A549 (cell line): Measurements from ENCODE around the gene CPPED1. TPM values are rescaled to one million over a fixed set of nuclear protein-coding genes. Genes with fewer than 3 reads are reported as not detected.

Experiments
- ATAC-seq, 2 experiments: fragments of 200-7000 bp in 1 of 2; fragments of >200 bp in 1 of 2; cut with Nextera tagmentation in 1 of 2; cut with Tn5 transposase in 1 of 2; 3 replicates each; pipeline versions ENCODE4 v1.8.0 to v1.9.1; 2018 to 2020; ENCODE audit warnings: mild to moderate bottlenecking in 1 of 2, moderate library complexity in 1 of 2
- CTCF ChIA-PET: fragments of 300-600 bp; sonication (Branson Sonifier 250); formaldehyde crosslinking; extraction: SDS; loops from one replicate; lab custom pipeline; 2021; ENCODE audit warnings: antibody characterized with exemption, inconsistent platforms; lab: Yijun Ruan, JAX
- POLR2A ChIA-PET: fragments of 350-600 bp; formaldehyde crosslinking; extraction: SDS; loops from one replicate; lab custom pipeline; 2021; ENCODE audit warnings: antibody characterized with exemption, inconsistent platforms; lab: Yijun Ruan, JAX
- DNase-seq, 2 experiments: peaks; one replicate each; pipeline versions ENCODE4 v3.0.0 to v3.0.0-alpha.2; 2011 to 2016; ENCODE audit warnings: low read depth in 1 of 2, low spot score in 1 of 2
- FAIRE-seq: peaks from 2 replicates; lab custom pipeline; 2011; peaks lifted over from hg19 to GRCh38; lab: Jason Lieb, UNC
- H3K27ac ChIP-seq, 2 experiments: fragments of >200 bp; sonication (Bioruptor Twin); formaldehyde crosslinking; 3 replicates each; pipeline ENCODE4 v1.5.1; 2016 to 2017
- H3K4me1 ChIP-seq: fragments of >200 bp; sonication (Bioruptor Twin); formaldehyde crosslinking; 3 replicates; pipeline ENCODE4 v1.6.1; 2016
- H3K4me2 ChIP-seq: fragments of >200 bp; sonication (Bioruptor Twin); formaldehyde crosslinking; 3 replicates; pipeline ENCODE4 v1.6.1; 2016
- H3K4me3 ChIP-seq: fragments of >200 bp; sonication (Bioruptor Twin); formaldehyde crosslinking; 3 replicates; pipeline ENCODE4 v1.5.1; 2016
- H3K9me3 ChIP-seq: fragments of >200 bp; sonication (Bioruptor Twin); formaldehyde crosslinking; 3 replicates; pipeline ENCODE4 v1.6.1; 2016
- BCL3 ChIP-seq: fragments of >200 bp; sonication (Bioruptor Twin); formaldehyde crosslinking; IDR thresholded peaks from 3 replicates; pipeline ENCODE4 v1.6.1; 2016
- CEBPB ChIP-seq, 2 experiments: fragments of >200 bp in 1 of 2; sonication (Bioruptor Twin) in 1 of 2; formaldehyde crosslinking in 1 of 2; IDR thresholded peaks; 2 replicates each; pipeline ENCODE4 v1.6.1; 2012 to 2016
- CHD2 ChIP-seq: fragments of 150-350 bp; IDR thresholded peaks from 2 replicates; pipeline ENCODE4 v1.6.1; 2014; ENCODE audit warnings: low read length; ENCODE audit not compliant: partially characterized antibody
- CHD4 ChIP-seq: fragments of 200-600 bp; sonication (generic); IDR thresholded peaks from 2 replicates; pipeline ENCODE4 v1.6.1; 2016; ENCODE audit warnings: antibody characterized with exemption, mild to moderate bottlenecking, borderline replicate concordance
- EHF ChIP-seq: fragments of 250-450 bp; sonication (Bioruptor Pico); IDR thresholded peaks from 2 replicates; pipeline ENCODE4 v1.5.0; 2020; ENCODE audit warnings: mild to moderate bottlenecking
- FOSB ChIP-seq: fragments of 250-450 bp; sonication (Bioruptor Pico); IDR thresholded peaks from 2 replicates; pipeline ENCODE4 v1.5.0; 2020; ENCODE audit warnings: mild to moderate bottlenecking, moderate library complexity
- FOSL2 ChIP-seq, 2 experiments: fragments of 450-650 bp in 1 of 2; fragments of >200 bp in 1 of 2; sonication (Bioruptor Twin) in 1 of 2; formaldehyde crosslinking; IDR thresholded peaks; 2 replicates each; pipeline versions ENCODE4 v1.5.0 to v1.6.1; 2016 to 2020; ENCODE audit warnings: mild to moderate bottlenecking in 1 of 2, moderate library complexity in 1 of 2
- HES2 ChIP-seq: fragments of >200 bp; sonication (Bioruptor Twin); formaldehyde crosslinking; IDR thresholded peaks from 2 replicates; pipeline ENCODE4 v1.6.1; 2016
- HEYL ChIP-seq: fragments of 250-450 bp; sonication (Bioruptor Pico); IDR thresholded peaks from 2 replicates; pipeline ENCODE4 v1.8.0; 2021; ENCODE audit warnings: mild to moderate bottlenecking, moderate library complexity
- HMGXB4 ChIP-seq: fragments of 250-450 bp; sonication (Bioruptor Pico); IDR thresholded peaks from 2 replicates; pipeline ENCODE4 v1.5.0; 2021; ENCODE audit warnings: mild to moderate bottlenecking, moderate library complexity, borderline replicate concordance
- KDM1A ChIP-seq: fragments of 200-600 bp; sonication (generic); IDR thresholded peaks from 2 replicates; pipeline ENCODE4 v1.6.1; 2016; ENCODE audit warnings: low read depth, mild to moderate bottlenecking
- POLR2A ChIP-seq: IDR thresholded peaks from 2 replicates; pipeline ENCODE4 v1.6.1; 2012; ENCODE audit warnings: mild to moderate bottlenecking, low read length
- RARB ChIP-seq: fragments of 250-450 bp; sonication (Bioruptor Pico); IDR thresholded peaks from 2 replicates; pipeline ENCODE4 v1.8.0; 2021; ENCODE audit warnings: mild to moderate bottlenecking, moderate library complexity
- RCOR1 ChIP-seq: fragments of 150-350 bp; IDR thresholded peaks from 2 replicates; pipeline ENCODE4 v1.6.1; 2014; ENCODE audit warnings: antibody characterized with exemption, low read length, low read depth
- RFX5 ChIP-seq: fragments of 450-650 bp; IDR thresholded peaks from 2 replicates; pipeline ENCODE4 v1.7.1; 2014; ENCODE audit warnings: antibody characterized with exemption, mild to moderate bottlenecking, moderate library complexity
- TFCP2L1 ChIP-seq: fragments of 250-450 bp; sonication (Bioruptor Pico); IDR thresholded peaks from 2 replicates; pipeline ENCODE4 v1.5.0; 2021; ENCODE audit warnings: mild to moderate bottlenecking
- ZSCAN20 ChIP-seq: fragments of 250-450 bp; sonication (Bioruptor Pico); IDR thresholded peaks from 2 replicates; pipeline ENCODE4 v1.8.0; 2022; ENCODE audit warnings: mild to moderate bottlenecking, moderate library complexity
- WGBS: methylation state at CpG from one replicate; pipeline ENCODE4 v1.1.6; 2017; ENCODE audit errors: missing lambda C conversion rate; 5-methylcytosine and 5-hydroxymethylcytosine counted together
- polyA plus RNA-seq, 4 experiments: library from polyadenylated mRNA; depleted of rRNA in 3 of 4; stranded (reverse); fragments of >200 nt; fragmentation: RNase III in 1 of 4; extraction: RNeasy Plus Mini Kit Qiagen cat#74134 plus additional on column Dnase treatment in 1 of 4; gene quantifications; 2 replicates in 3 of 4; 3 replicates in 1 of 4; pipeline ENCODE4 v1.2.3, GENCODE V29; 2011 to 2017

CPPED1 gene
- polyA plus RNA-seq, 2 of the 4 experiments (the other 2 are of a cell fraction) = 16.1 to 30.5 TPM

GRCh38 chr16:12750554-12750918 lies 53.2 kb downstream of the CPPED1 start:
- Histone ChIP-seq H3K4me3 (no peak overlapping the region), H3K9me3 (peaks cover 2% of the 10 kb centered on the region; the same call in 2 of the 3 replicates), H3K4me1 (no peaks in the 10 kb centered on the region), H3K4me2 (no peak overlapping the region), H3K27ac (no peak overlapping the region)
- ChIA-PET CTCF (no interaction called here), POLR2A (no interaction called here)
- FAIRE-seq (no peak), ATAC-seq (no peak), DNase-seq (no peak)
- TF ChIP-seq HES2 (no peak), HEYL (CRISPR knock-in tag) (no peak), FOSB (CRISPR knock-in tag) (no peak), FOSL2 (IDR thresholded peaks at IDR 0.05) (no peak), FOSL2 (CRISPR knock-in tag; IDR thresholded peaks at IDR 0.05) (no peak), EHF (CRISPR knock-in tag) (no peak), CEBPB (IDR thresholded peaks at IDR 0.05) (no peak), BCL3 (no peak), POLR2A (no peak), KDM1A (no peak)
- WGBS = 91% methylated on average over 9 of the region's 9 CpGs

- WGBS = 76% methylated on average over 2 of the region's 2 CpGs
- no peak overlapping the region for H3K4me3 ChIP-seq
- no peak for TF ChIP-seq CHD2
- no peak for TF ChIP-seq RCOR1
- TF ChIP-seq RFX5 = no peak
- TF ChIP-seq FOSB (CRISPR knock-in tag) = no peak
- TF ChIP-seq, all 56 proteins: peak for 0
- peaks cover 16% of the 10 kb centered on the region for H3K9me3 ChIP-seq
- ATAC-seq = no peak
- H3K27ac ChIP-seq = no peak overlapping the region
- FAIRE-seq = no peak
- CTCF ChIA-PET = interaction anchor here (0.6 kb wide), 1 partner anchor 120 kb away, joined by 3 read pairs; no protein-coding TSS in a partner anchor
- POLR2A ChIA-PET = no interaction called here
- H3K4me1 ChIP-seq = no peaks in the 10 kb centered on the region
- DNase-seq = no peak
- H3K4me2 ChIP-seq = no peak overlapping the region
Measured at GRCh38 chr16:12749076-12749475, 54.6 kb downstream of the CPPED1 start.

GRCh38 chr16:12747827-12748226 lies 55.9 kb downstream of the CPPED1 start:
- Histone ChIP-seq H3K27ac (no peak overlapping the region), H3K4me3 (no peak overlapping the region), H3K9me3 (peaks cover 20% of the 10 kb centered on the region), H3K4me2 (no peak overlapping the region), H3K4me1 (no peaks in the 10 kb centered on the region)
- FAIRE-seq (no peak), DNase-seq (no peak), ATAC-seq (no peak)
- WGBS = 95% methylated on average over 7 of the region's 7 CpGs
- ChIA-PET POLR2A (no interaction called here), CTCF (interaction anchor here (0.5 kb wide), 1 partner anchor 12 kb away, joined by 3 read pairs; no protein-coding TSS in a partner anchor)
- TF ChIP-seq CHD4 = no peak
- TF ChIP-seq TFCP2L1 (CRISPR knock-in tag) = no peak
- no peak for TF ChIP-seq RARB
- no peak for TF ChIP-seq ZSCAN20 (CRISPR knock-in tag)
- TF ChIP-seq BCL3 = no peak
- no peak for TF ChIP-seq HMGXB4 (CRISPR knock-in tag)
